HG03558 (cell line): ENCODE measurements around the gene CNRIP1.
"Not testable (repeated sequence)": the region's sequence is repeated elsewhere in the genome, so short reads cannot be mapped to it uniquely, and the experiment has no call there.

Experiments used
- ATAC-seq: cut with Tn5 transposase; IDR thresholded peaks from one replicate; pipeline ENCODE4 v1.9.1; 2021; ENCODE audit warnings: moderate number of reproducible peaks; ENCODE audit not compliant: unreplicated experiment; ENCODE audit errors: extremely low read depth

The CNRIP1 gene

DNA sequence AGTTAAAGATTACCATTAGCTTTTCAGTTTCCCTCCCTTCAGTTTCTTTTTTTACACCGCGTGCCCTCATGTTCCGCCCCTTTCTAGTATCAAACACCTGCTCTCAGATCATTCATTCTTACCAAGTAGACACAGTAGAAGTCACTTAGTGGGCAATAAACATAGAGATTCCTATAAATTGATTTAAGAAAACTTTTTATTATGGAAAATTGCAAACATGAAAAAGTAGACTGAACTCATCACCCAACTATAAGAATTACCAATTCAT, 21.2 kb upstream of the CNRIP1 start:
- ATAC-seq, result no peak

DNA sequence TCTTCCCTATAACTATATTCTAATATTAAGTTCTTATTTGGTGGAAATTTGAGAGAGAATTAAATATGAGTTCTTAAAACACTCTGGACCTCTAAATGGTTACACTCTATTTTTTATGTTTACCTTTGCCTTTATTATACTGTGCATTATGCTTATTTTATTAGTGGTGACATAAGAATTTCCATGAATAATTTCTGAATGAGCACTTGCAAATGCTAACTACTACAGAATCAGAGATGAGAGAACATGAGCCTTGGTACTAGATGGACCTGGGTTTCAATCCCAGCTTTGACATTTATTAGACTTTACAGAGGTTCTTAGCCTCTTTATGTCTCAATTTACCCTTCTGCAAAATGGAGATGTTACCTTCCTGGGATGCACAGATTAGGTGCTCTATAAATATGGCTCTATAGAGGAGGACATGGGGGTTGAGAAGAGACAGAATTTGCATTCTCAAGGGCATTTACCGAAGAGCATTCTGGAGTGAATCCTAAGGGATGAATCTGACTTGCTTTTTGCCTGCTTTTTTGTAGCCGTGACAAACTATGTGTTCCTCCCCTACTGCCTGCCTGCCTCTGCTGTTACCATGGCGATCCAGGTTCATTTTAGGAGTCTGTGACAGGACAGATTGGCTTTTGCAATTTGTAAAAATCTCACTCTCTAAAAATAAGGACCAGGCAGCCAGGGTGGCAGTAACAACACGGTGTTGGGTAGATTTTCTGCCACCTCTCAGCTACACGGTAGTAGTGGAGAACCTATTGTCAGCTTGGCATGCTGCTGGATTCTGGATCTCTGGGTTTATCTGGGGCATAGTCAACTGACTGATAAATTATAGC, 20.7 kb upstream of the CNRIP1 start:
- ATAC-seq, result no peak

DNA sequence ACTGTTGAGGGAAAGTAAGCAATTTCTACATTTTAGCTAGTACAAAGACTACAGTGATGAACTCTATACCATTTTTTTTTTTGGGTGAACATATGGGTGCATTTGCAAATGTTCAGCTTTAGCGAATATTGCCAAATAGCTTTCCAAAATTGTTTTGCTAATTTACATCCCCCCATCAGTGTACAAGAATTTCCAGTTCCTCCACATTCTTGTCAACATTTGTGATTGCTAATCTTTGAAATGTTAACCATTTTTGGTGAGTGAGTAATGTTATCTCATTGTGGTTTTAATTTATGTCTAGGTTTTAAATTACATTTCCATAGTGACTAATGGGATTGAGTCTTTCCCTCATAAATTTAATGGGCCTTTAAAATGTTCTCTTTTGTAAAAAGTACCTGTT, 16.4 kb upstream of the CNRIP1 start:
- ATAC-seq, result no peak

DNA sequence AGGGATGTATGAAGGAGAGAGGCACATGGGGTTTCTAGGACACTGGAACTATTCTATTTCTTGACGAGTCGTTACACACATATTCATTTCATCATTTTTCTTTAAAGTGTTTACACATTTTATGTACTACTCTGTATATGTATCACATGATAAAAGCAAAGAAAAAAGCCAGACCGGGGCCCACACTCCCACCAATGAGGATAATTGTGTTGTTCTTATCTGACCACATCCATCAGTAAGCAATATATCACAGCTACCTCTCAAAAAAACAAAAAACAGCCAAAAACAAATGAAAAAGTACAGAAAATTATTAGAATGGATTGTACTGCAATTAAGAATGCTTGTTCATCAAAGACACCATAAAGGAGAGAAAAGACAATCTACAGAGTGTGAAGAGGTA, 14.2 kb upstream of the CNRIP1 start:
- no peak for ATAC-seq

DNA sequence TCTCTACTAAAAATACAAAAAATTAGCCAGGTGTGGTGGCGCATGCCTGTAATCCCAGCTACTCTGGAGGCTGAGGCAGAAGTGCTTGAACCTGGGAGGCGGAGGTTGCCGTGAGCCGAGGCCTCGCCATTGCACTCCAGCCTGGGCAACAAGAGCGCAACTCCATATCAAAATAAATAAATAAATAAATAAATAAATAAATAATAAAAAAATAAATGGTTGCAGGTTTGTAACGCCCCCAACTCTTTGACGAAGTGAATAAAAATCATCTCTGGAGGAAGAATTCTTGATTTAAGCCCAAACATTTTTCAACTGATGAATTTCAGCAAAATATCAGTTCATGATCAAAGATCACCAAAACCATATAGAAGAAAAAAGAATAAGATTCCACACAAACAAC, 13.3 kb upstream of the CNRIP1 start:
- ATAC-seq, result no peak

DNA sequence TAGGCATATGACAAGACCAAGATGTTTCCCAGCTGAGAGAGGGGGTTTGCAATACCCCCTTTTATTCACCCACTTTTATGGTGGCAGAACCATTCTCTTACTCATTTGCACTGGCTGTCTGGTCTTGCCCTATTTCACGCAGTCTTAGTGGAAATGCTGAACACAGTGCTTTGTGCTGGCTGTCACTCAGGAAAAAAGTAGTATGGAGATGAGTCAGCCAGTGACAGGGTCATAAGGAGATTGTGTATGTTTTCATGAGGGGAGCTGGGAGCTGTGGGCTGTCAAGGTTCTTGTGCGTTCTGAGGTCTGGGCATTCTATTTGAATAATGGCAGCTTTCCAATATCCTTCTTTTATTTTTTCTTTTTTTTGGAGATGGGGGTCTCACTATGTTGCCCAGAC, 10.9 kb upstream of the CNRIP1 start:
- no peak for ATAC-seq

DNA sequence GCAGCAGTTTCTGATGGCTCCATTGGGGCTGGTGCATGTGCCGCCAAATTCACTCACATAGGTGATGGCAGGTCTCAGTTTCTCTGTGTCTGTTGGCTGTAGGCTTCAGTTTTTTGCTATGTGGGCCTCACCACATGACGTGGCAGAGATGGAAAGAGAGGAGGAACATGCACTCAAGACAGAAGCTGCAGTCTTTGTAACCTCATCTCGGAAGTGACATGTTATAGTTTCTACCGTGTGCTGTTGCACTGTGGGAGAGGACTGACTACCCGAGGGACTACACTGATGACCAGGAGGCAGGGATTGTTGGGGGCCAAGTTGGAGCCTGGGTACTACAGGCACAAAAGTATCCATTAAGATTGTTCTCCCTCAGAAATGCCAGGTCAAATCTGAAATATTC, 9.2 kb upstream of the CNRIP1 start:
- ATAC-seq, result no peak

DNA sequence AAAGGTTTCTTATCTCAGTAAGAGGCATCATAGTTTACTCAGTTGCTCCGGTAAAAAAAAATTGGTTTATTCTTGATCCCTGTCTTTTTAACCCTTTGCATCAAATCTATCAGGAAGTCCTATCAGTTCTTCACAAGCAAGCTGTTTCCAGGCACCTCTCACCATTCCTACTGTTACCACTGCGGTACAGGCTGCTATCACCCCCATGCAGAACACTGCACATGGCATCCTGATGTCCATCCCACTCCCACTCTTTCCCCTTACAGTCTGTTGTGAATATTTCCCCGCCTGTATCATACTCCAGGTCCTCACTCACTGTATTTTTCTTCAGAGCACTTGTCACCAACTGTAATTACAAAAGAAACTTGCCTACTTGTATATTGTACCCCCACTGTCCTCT, 5.3 kb upstream of the CNRIP1 start:
- no peak for ATAC-seq

DNA sequence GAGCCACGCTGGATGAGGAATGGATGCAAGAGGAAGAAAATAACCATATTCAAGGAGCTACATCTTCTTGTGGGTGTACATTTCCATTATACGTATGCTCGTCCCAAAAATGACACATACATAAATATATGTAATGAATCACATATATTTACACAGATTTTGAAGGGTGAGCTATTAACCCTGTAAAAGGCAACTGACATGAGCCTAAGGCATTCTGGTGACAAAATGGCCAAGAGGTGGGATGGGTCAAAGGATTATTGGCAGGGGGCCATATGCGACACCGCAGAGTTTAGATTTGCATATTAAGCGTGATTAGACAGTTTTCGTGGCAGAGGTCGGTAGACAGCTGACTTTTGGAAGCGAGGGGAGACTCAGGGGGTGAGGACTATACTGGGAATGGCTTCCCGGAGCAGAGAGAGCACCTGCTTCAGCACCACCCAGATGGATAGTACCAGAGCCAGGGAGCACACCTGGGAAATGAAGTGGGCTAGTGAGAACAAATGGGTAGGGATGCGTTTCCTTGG, 431 bp upstream of the CNRIP1 start:
- ATAC-seq, result no peak

DNA sequence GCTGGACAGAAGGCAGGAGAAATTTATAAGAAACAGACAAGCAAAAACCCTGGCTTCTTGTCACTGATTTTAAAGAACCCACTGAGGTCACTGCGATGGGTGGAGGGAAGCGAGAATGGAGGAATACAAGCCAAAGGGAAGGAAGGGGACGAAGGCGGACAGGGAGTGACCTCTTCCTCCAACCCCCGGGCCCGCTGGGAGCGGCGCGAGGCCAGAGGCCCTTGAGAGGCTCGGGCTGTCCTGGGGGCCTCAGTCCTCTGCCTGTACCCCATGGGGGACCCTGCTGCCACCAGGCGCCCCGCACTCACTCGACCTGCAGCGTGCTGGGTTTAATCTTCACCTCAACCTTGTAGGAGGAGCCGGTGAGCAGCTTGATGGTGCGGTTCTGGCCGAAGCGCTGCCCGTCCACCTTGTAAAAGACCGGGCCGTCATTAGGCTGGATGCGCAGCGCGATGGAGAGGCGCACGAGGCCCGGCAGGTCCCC, 793 bp downstream of the CNRIP1 start:
- ATAC-seq, result no peak

DNA sequence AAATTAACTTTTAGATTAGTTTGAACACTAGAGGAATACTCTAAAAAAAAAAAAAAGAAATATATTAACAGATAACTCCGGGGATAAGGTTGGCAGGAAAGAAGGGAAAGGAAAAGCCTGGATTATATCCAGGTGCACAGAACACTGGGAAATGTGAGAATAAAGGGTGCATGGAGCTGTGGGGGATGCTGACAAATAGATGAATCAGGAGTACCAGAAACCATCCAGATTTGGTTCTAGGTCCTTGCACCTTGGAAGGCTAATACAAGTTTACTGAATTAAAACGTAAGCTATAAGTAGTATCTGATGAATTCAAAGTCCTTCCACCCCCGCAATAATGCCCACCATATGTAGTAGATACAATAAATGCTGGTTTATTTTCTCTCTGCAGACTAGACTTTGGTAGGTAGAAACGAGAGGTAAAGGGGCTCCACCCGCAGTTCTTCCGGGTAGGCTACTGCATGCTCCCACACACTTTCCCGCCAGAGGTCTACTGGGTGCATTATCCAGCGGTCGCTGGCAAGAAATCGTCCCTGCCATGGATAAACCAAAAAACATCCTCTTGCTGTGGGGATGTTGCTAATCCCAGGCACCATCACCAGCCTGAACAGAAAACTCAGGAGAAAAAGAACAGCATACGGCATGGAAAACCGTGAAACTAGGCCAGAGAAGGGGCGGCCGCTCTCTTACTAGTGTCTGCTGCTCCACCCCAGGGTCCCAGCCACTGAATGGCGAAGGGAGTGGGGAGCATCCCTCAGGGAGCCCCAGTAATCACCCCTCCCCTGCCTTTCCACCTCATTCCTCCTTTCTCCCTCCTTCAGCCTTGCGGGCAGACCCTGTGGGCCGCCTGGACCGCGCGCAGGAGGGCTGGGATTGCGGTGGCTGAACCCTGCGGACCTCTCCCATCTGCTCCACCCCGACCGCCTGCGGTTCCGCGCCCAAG, 1.5 kb downstream of the CNRIP1 start:
- no peak for ATAC-seq

DNA sequence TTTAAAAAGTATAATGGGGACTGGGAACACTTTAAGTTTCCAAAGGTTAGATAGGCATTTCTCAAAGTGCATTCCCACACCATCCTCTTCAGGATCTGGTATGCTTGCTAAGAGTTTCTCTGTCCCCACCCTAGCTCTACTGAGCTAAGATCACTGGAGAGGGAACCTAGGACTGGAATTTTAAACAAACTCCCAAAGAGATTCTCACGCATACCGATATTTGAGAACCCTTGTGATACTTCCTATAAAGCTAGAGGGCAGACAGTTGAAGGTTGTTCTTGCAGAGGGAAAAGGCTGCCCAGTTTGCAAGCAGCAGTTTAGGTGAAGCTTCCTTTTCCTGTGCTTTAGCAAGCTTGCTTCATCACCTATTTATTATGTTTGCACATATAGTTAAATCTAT, 3.6 kb downstream of the CNRIP1 start:
- no peak for ATAC-seq

DNA sequence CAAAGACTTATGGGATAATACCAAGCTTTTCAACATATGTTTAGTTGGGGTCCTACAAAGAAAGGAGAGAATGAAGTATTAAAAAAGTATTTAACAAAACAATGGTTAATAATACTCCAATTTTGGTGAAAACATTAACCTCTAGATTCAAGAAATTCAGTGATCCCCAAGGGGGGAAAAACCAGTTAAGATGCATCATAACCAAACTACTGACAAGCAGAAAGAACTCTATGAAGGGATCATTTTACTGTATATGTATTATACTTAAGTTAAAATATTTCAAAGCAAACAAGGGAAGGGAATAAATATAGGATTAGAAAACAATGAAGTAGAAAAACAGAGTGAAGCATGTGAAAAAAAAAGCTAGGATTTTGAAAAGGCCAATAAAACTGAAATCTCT, 8.7 kb downstream of the CNRIP1 start:
- ATAC-seq, result no peak

DNA sequence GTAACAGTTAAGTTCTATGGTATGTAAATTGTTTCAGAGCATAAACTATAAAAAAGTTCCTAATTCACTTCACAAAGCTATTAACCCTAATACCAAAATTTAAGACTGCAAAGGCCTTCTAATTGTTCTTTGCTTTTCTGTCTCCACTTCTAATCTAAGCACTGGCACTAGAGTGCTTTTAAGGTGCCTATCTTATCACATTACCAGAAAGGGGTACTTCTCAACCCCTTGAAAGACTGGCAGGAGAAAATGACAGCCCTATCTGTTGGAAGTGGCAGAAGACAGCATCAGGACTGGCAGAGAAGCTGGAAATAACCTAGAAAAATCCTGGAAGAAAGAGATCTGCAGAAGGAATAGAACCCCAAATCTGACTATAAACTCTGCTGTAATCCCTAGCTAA, 10.3 kb downstream of the CNRIP1 start:
- ATAC-seq, result no peak

DNA sequence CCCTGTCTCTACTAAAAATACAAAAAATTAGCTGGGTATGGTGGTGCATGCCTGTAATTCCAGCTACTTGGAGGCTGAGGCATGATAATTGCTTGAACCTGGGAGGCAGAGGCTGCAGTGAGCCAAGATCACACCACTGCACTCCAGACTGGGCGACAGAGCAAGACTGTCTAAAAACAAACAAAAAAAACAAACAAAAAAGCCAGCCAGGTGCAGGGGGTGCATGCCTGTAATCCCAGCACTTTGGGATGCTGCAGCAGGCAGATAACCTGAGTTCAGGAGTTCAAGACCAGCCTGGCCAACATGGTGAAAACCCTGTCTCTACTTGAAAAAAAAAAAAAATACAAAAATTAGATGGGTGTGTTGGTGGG, 15.9 kb downstream of the CNRIP1 start:
- ATAC-seq, result not testable (repeated sequence)

DNA sequence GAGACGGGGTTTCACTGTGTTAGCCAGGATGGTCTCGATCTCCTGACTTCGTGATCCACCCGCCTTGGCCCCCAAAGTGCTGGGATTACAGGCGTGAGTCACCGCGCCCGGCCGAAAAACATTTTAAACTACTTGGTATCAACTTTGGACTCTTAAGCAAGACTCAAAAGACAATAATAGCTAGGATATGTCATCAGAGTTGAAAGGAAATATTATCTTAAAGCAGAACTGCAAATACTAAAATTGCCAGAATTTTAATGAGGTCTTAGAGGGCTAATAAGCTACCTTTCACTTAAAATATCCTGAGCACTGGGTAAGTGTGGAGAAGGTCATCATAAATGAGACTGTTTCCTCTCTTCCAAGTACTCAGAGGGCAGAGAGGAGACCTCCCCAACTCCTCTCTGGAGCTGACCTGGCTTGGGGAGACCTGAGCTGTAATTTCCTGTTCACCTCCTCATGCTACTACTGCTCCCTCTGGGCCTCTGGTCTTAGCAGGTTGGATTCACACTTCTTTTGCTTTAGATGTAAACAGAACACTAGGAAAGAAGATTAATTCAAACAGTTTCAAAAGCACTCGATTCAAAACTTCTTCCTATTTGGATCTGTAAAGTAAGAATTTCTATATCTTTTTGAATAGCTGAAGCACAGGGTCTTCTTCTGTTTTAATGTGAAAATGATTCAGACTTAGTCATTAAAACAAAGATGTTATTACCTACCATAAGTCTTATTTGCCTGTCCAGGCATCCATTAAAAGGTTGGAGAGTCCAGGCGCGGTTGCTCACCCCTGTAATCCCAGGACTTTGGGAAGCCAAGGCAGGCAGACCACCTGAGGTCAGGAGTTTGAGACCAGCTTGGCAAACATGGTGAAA, 16.5 kb downstream of the CNRIP1 start:
- no peak for ATAC-seq

DNA sequence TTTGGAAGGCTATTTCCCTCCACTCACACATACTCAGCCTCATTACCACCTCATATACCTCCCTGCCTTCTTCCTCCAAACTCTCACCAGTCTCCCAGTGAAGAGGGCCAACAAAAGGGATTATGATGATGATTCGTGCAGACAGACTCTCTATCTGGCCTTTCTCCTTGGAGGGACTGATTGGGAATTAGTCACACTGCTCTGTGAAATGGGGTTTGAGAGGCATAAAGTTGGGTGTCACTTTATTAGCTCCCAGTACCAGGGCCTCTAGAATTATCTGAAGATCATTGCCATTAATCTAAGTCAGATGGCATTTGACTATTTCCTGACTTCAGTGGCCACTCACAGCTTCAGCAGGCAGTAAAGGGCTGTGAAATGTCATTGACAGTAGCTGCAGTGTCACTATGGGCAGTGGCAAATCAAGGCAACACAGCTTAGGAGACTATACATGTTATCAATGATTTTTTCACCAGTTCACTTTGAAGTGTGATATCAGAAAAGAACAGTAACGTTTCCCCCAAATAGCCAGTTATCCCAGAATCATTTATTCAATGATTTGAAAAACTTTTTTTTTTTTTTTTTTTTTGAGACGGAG, 17.4 kb downstream of the CNRIP1 start:
- no peak for ATAC-seq

DNA sequence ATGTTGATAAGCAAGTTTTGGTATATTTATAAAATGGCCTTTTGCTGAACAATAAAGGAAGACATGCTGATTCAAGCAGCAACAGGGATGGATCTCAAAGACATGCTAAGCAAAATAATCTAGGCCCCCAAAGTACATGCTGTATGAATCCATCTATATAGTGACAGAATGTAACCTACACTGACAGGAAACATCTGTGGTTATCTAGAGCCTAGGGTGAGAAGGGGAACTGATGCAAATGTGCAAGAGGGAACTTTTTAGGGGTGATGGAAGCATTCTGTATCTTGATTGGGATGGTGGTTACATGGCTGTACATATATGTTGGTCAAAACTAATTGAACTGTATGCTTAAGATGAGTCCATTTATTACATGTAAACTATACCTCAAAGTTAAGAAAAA, 24.2 kb downstream of the CNRIP1 start:
- no peak for ATAC-seq

DNA sequence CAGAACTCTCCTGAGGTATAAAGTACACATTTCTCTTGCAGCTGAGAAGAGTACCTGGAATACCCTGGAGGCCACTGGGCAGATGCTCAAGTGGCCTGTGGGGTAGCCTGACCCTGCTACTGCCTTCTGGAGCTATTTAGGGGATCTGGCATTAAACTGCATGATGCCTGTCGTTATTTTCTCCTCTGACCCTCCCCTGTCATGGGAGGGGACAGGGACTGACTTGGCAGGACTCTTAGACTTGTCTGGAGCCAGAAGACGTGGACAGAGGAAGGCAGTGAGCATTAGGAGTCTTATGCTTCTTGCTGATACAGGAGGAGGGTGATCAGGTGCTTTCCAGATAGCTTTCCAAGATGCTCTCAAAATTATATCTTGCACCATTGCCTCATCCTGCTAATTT, 24.8 kb downstream of the CNRIP1 start:
- ATAC-seq, result no peak

DNA sequence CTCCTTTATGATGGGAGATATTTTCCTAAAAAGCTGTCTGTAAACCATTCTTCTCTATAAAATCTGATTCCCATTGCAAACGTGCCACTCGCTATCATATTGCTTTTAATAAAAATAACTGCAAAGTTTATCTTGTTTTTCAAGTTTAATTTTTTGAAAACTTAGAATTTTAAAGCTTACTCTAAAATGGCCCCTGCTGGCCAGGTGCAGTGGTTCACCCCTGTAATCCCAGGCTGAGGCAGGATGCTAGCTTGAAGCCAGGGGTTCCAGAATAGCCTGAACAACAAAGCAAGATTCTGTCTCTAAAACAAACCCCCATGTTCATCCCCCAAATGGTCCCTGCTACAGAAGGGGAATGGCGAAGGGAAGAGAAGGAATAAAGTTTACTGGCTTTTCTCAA, 25.6 kb downstream of the CNRIP1 start:
- ATAC-seq, result no peak
